RWPE2 (cell line): ENCODE results near the gene THSD7A.

Experiments
- ATAC-seq: fragments of 200-7000 bp; cut with Tn5 transposase; 3 replicates; pipeline ENCODE4 v1.9.1; 2021; ENCODE audit warnings: low read depth
- DNase-seq: peaks from one replicate; pipeline ENCODE4 v3.0.0-alpha.2; 2020; ENCODE audit warnings: low spot score
- H3K27ac ChIP-seq: fragments of 450-650 bp; 2 replicates; pipeline ENCODE4 v1.5.1; 2017; ENCODE audit warnings: mild to moderate bottlenecking; ENCODE audit not compliant: poor library complexity, severe bottlenecking
- H3K27me3 ChIP-seq: fragments of 250-450 bp; sonication (Bioruptor Pico); 2 replicates; pipeline ENCODE4 v1.5.1; 2021; ENCODE audit warnings: mild to moderate bottlenecking, moderate library complexity; ENCODE audit not compliant: insufficient read depth, poor library complexity, severe bottlenecking
- H3K36me3 ChIP-seq: fragments of 250-450 bp; sonication (Bioruptor Pico); 2 replicates; pipeline ENCODE4 v1.5.1; 2020; ENCODE audit warnings: low read depth, mild to moderate bottlenecking, moderate library complexity
- H3K4me1 ChIP-seq: fragments of 250-450 bp; sonication (Bioruptor Pico); 2 replicates; pipeline ENCODE4 v1.5.1; 2021; ENCODE audit warnings: mild to moderate bottlenecking, moderate library complexity; ENCODE audit not compliant: insufficient read depth, poor library complexity, severe bottlenecking
- H3K4me3 ChIP-seq: fragments of 250-450 bp; sonication (Bioruptor Pico); 2 replicates; pipeline ENCODE4 v1.5.1; 2021; ENCODE audit warnings: mild to moderate bottlenecking, moderate library complexity; ENCODE audit not compliant: severe bottlenecking
- H3K9me3 ChIP-seq: fragments of 250-450 bp; sonication (Bioruptor Pico); 2 replicates; pipeline ENCODE4 v1.5.1; 2021; ENCODE audit warnings: mild to moderate bottlenecking, moderate library complexity; ENCODE audit not compliant: severe bottlenecking
- TF ChIP-seq, protein P1 (sequence below): fragments of 450-650 bp; IDR thresholded peaks from one replicate; pipeline ENCODE4 v1.5.1; 2017; ENCODE audit warnings: mild to moderate bottlenecking, moderate library complexity; ENCODE audit not compliant: poor library complexity, severe bottlenecking

THSD7A gene

GRCh38 chr7:11830582-11831155 lies 1.3 kb downstream of the THSD7A start:
- H3K9me3 ChIP-seq: no peaks in the 10 kb centered on the region
- TF ChIP-seq, protein P1, sequence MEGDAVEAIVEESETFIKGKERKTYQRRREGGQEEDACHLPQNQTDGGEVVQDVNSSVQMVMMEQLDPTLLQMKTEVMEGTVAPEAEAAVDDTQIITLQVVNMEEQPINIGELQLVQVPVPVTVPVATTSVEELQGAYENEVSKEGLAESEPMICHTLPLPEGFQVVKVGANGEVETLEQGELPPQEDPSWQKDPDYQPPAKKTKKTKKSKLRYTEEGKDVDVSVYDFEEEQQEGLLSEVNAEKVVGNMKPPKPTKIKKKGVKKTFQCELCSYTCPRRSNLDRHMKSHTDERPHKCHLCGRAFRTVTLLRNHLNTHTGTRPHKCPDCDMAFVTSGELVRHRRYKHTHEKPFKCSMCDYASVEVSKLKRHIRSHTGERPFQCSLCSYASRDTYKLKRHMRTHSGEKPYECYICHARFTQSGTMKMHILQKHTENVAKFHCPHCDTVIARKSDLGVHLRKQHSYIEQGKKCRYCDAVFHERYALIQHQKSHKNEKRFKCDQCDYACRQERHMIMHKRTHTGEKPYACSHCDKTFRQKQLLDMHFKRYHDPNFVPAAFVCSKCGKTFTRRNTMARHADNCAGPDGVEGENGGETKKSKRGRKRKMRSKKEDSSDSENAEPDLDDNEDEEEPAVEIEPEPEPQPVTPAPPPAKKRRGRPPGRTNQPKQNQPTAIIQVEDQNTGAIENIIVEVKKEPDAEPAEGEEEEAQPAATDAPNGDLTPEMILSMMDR: no peak
- no peak overlapping the region for H3K4me3 ChIP-seq
- H3K36me3 ChIP-seq: no peaks in the 10 kb centered on the region
- no peak overlapping the region for H3K27ac ChIP-seq
- DNase-seq (no peak), ATAC-seq (no peak)
- peaks cover 50% of the 10 kb centered on the region for H3K27me3 ChIP-seq
- H3K4me1 ChIP-seq: peaks cover 5% of the 10 kb centered on the region

DNA sequence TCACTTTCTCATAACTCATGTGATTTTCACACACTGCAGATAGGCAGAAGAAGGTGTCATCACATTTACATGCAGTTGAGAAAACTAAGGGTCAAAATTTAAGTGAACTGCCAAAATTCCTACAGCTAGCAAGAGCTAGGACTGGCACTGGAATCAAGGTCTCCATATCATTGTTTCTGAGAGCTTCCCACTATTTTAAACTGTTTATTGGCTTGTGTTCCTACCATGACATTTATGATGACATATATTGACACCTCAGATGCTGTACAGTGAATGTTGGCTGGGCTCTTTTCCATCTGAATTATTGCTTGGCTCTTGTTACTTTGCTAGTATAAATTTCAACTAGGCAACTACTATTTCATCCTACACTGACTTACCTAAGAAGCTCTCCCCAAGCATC lies 2.0 kb downstream of the THSD7A start:
- DNase-seq: no peak
- no peak overlapping the region for H3K4me3 ChIP-seq
- TF ChIP-seq, protein P1: no peak
- no peaks in the 10 kb centered on the region for H3K9me3 ChIP-seq
- no peak for ATAC-seq
- H3K27ac ChIP-seq: no peak overlapping the region
- H3K27me3 ChIP-seq: peaks cover 50% of the 10 kb centered on the region
- no peaks in the 10 kb centered on the region for H3K36me3 ChIP-seq
- H3K4me1 ChIP-seq: peaks cover 5% of the 10 kb centered on the region

DNA sequence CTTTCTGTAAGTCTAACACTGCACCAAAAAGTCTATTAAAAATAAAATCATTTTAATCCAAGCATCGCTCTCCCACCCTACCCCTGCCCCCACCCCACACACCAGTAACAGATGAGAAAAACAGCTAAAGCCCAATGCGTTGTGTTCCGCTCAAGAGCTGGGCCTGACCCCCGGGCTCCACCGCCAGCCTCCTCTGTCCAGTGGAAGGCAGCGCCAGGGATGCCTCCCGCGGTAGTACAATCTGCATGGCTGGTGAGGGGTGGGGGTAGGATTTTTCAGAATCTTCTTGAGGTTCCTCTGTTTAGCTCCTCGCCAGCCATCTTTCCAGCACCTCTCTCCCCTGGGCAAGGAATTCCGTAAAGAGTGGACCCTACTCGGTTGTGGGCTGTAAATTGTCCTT lies 12.1 kb downstream of the THSD7A start:
- DNase-seq: no peak
- Histone ChIP-seq H3K36me3 (no peaks in the 10 kb centered on the region), H3K4me3 (no peak overlapping the region), H3K27me3 (no peaks in the 10 kb centered on the region), H3K4me1 (no peaks in the 10 kb centered on the region), H3K27ac (no peak overlapping the region), H3K9me3 (no peaks in the 10 kb centered on the region)
- no peak for ATAC-seq
- TF ChIP-seq, protein P1: no peak

DNA sequence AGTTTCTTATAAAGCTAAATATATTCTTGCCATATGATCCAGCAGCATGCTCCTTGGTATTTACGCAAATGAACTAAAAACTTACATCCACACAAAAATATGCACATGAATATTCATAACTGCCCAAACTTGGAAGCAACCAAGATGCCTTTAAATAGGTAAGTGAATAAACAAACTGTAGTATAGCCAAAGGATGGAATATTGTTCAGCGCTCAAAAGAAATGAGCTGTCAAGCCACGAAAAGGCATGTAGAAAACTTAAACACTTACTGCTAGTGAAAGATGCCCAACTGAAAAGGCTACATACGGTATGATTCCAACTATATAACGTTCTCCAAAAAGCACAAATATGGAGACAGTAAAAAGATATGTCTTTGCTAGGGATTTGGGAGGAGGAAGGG lies 12.7 kb downstream of the THSD7A start:
- no peak for ATAC-seq
- Histone ChIP-seq H3K36me3 (no peaks in the 10 kb centered on the region), H3K4me1 (no peaks in the 10 kb centered on the region), H3K4me3 (no peak overlapping the region), H3K9me3 (no peaks in the 10 kb centered on the region), H3K27ac (no peak overlapping the region), H3K27me3 (no peaks in the 10 kb centered on the region)
- TF ChIP-seq, protein P1: no peak
- no peak for DNase-seq

- TF ChIP-seq, protein P1: no peak
- no peaks in the 10 kb centered on the region for H3K9me3 ChIP-seq
- no peaks in the 10 kb centered on the region for H3K4me1 ChIP-seq
- DNase-seq (no peak), ATAC-seq (no peak)
- H3K4me3 ChIP-seq: no peak overlapping the region
- no peaks in the 10 kb centered on the region for H3K36me3 ChIP-seq
- H3K27me3 ChIP-seq: no peaks in the 10 kb centered on the region
- no peak overlapping the region for H3K27ac ChIP-seq
Observed at GRCh38 chr7:11818281-11818680, 13.7 kb downstream of the THSD7A start.
